ENCODE results near the gene MSANTD1. TPM values are rescaled to one million over a fixed set of nuclear protein-coding genes. Genes with fewer than 3 reads are reported as not detected.
A peak's percentile ranks its signal among the peaks of the same experiment; 100 is the strongest.

The MSANTD1 gene
- total and polyA plus RNA-seq, 8 donors, result 0.54 to 2.9 (median 1.0) TPM

GRCh38 chr4:3248178-3248480 is 830 bp upstream of the MSANTD1 start:
- WGBS, 2 donors, result 96 to 98% methylated on average over 14 of the region's 14 CpGs
- ATAC-seq (no peak), DNase-seq (no peak), FAIRE-seq (no peak)
- Histone ChIP-seq H3K27me3 (no peaks in the 10 kb centered on the region), H3K36me3 (no peaks in the 10 kb centered on the region), H3K4me1 (no peaks in the 10 kb centered on the region), H3K27ac (no peak overlapping the region), H3K9me3 (no peaks in the 10 kb centered on the region), H3K4me3 (no peak overlapping the region)
- TF ChIP-seq CTCF (IDR thresholded peaks at IDR 0.05), result no peak
- intact Hi-C loops (cut with DNase I), result no loop called here

GRCh38 chr4:3249711-3250437 is 915 bp downstream of the MSANTD1 start:
- intact Hi-C loops (cut with DNase I), result no loop called here
- WGBS, 2 donors, result 89 to 94% methylated on average over 20 of the region's 20 CpGs
- no peak overlapping the region for H3K4me3 ChIP-seq
- H3K4me1 ChIP-seq, result no peaks in the 10 kb centered on the region
- H3K27me3 ChIP-seq, result no peaks in the 10 kb centered on the region
- no peaks in the 10 kb centered on the region for H3K9me3 ChIP-seq
- peak in 2 of 6 donors; percentile 49 to 72 for DNase-seq
- no peak overlapping the region for H3K27ac ChIP-seq
- no peak for ATAC-seq
- FAIRE-seq, result no peak
- H3K36me3 ChIP-seq, result no peaks in the 10 kb centered on the region
- no peak for TF ChIP-seq CTCF (IDR thresholded peaks at IDR 0.05)

DNA sequence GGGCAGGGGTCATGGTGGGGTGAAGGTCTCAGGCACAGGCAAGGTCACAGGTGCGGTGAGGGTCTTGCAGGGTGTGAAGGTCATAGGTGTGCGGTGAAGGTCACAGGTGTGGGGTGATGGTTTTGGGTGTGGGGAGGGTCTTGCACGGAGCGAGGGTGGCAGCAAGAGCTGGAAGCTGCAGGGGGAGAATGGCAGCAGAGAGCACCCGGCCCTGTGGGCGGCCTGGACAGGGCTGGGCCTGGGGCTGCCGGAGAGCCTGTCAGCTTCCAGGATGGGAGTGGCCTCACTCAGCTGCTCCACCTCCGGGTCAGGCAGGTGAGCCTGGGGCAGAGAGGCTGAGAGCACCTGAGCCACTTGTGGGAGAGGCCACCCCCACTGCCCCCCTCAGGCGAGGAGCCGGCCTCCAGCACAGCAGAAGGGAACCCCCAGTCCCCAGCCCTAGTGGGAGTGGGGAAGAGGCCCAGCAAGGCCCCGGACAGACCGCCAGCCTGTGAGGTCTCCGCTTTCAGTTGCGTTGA is 1.5 kb downstream of the MSANTD1 start:
- H3K27ac ChIP-seq, result no peak overlapping the region
- intact Hi-C loops (cut with DNase I), result no loop called here
- peaks cover 0 to 1% (median 0%) of the 10 kb centered on the region in 3 donors for H3K36me3 ChIP-seq
- TF ChIP-seq CTCF (IDR thresholded peaks at IDR 0.05), result no peak
- H3K27me3 ChIP-seq, result no peaks in the 10 kb centered on the region
- WGBS, 2 donors, result 62 to 84% methylated on average over 14 of the region's 14 CpGs
- no peaks in the 10 kb centered on the region for H3K9me3 ChIP-seq
- no peak overlapping the region for H3K4me3 ChIP-seq
- FAIRE-seq, result no peak
- peak in 3 of 4 donors; percentile 24 to 70 (median 59) for ATAC-seq
- H3K4me1 ChIP-seq, result no peaks in the 10 kb centered on the region
- DNase-seq, result peak in 2 of 6 donors; percentile 57 to 70

GRCh38 chr4:3250956-3251690 is 2.2 kb downstream of the MSANTD1 start:
- peak in 2 of 4 donors; percentile 8 to 49 for ATAC-seq
- H3K27me3 ChIP-seq, result no peaks in the 10 kb centered on the region
- no peak for FAIRE-seq
- peak in 4 of 6 donors; percentile 12 to 60 (median 33) for DNase-seq
- TF ChIP-seq CTCF (IDR thresholded peaks at IDR 0.05), result no peak
- intact Hi-C loops (cut with DNase I), result no loop called here
- H3K4me1 ChIP-seq, result no peaks in the 10 kb centered on the region
- 83 to 86% methylated on average over 19 of the region's 19 CpGs for WGBS, 2 donors
- H3K4me3 ChIP-seq, result no peak overlapping the region
- H3K27ac ChIP-seq, result no peak overlapping the region
- H3K36me3 ChIP-seq, result peaks cover 0 to 7% (median 0%) of the 10 kb centered on the region in 3 donors
- no peaks in the 10 kb centered on the region for H3K9me3 ChIP-seq

All from pancreas (tissue), 10 donors.